Mesothelial cell of epicardium (in vitro differentiated cells): Measurements from ENCODE around the gene BEST3. TPM values are rescaled to one million over a fixed set of nuclear protein-coding genes. Genes with fewer than 3 reads are reported as not detected.
"Not testable (repeated sequence)": the region's sequence is repeated elsewhere in the genome, so short reads cannot be mapped to it uniquely, and the experiment has no call there.

Experiments used
- DNase-seq, 2 experiments: peaks; one replicate each; pipeline ENCODE4 v3.0.0; 2021; ENCODE audit warnings: low spot score in 2 of 2; ENCODE audit not compliant: unreplicated experiment in 2 of 2
- H3K27ac Mint-ChIP-seq: 2 replicates; pipeline ENCODE4 v1.8.0; 2021; ENCODE audit warnings: mixed read lengths
- H3K27me3 Mint-ChIP-seq: 2 replicates; pipeline ENCODE4 v1.8.0; 2021; ENCODE audit warnings: low read depth, mixed read lengths
- H3K36me3 Mint-ChIP-seq: 2 replicates; pipeline ENCODE4 v1.8.0; 2021; ENCODE audit warnings: mixed read lengths
- H3K4me1 Mint-ChIP-seq: 2 replicates; pipeline ENCODE4 v1.8.0; 2021; ENCODE audit warnings: mixed read lengths
- H3K4me3 Mint-ChIP-seq: 2 replicates; pipeline ENCODE4 v1.8.0; 2021; ENCODE audit warnings: mild to moderate bottlenecking, moderate library complexity, mixed read lengths
- H3K9me3 Mint-ChIP-seq: 2 replicates; pipeline ENCODE4 v1.8.0; 2021; ENCODE audit warnings: mixed read lengths
- CTCF ChIP-seq: fragments of 200-600 bp; sonication (generic); IDR thresholded peaks from one replicate; pipeline ENCODE4 v1.5.0; 2021; ENCODE audit warnings: antibody characterized with exemption; ENCODE audit not compliant: unreplicated experiment
- total RNA-seq: library from RNA; stranded (reverse); gene quantifications from 3 replicates; pipeline ENCODE4 v1.2.1, GENCODE V29; 2021

Gene BEST3
- total RNA-seq, 1 donor from 2014 or later, result 0.11 TPM

DNA sequence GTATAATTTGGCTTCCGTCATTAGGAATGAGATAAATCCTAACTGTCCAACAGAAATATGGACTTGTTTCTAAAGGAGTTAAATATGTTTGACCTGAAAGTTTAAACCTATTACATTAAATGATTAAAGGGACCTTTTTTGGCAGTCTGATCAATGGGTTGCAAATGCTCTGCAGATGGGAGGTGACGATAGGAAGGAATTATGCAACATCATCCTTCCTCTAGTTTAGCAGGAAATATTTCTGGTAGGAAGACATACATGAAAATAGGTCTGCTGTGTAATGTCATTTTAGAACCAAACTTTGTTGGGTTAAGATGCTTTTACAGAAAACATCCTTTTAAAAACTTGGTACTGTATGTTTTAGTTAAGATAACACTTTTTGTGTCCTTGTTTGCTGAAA, 91.0 kb downstream of the BEST3 start:
- TF ChIP-seq CTCF, result no peak
- no peak for DNase-seq
- peaks cover 8% of the 10 kb centered on the region for H3K36me3 Mint-ChIP-seq
- no peaks in the 10 kb centered on the region for H3K4me1 Mint-ChIP-seq
- no peaks in the 10 kb centered on the region for H3K9me3 Mint-ChIP-seq
- H3K27me3 Mint-ChIP-seq, result peaks cover 9% of the 10 kb centered on the region
- H3K4me3 Mint-ChIP-seq, result no peak overlapping the region
- H3K27ac Mint-ChIP-seq, result no peak overlapping the region

- not testable (repeated sequence) for H3K9me3 Mint-ChIP-seq, H3K4me1 Mint-ChIP-seq, DNase-seq, H3K27me3 Mint-ChIP-seq, H3K4me3 Mint-ChIP-seq, H3K27ac Mint-ChIP-seq
- peaks cover 31% of the 10 kb centered on the region for H3K36me3 Mint-ChIP-seq
These were observed 94.8 kb downstream of the BEST3 start for GRCh38 chr12:69604275-69604674.

Other genes with a start within 250 kb of the BEST3 start
- 46.1 to 49.2 TPM (median 47.8 TPM) in 3 replicates for gene FRS2, start 228.9 kb downstream of the BEST3 start, total RNA-seq
- 215 to 223 TPM (median 220 TPM) in 3 replicates for gene CCT2, start 113.8 kb downstream of the BEST3 start, total RNA-seq
- gene LRRC10, start 88.4 kb downstream of the BEST3 start, total RNA-seq, result not detected in 3 replicates
- gene RAB3IP, start 39.6 kb upstream of the BEST3 start, total RNA-seq, result 28.0 to 34.2 TPM (median 28.5 TPM) in 3 replicates
- 0.16 to 0.18 TPM (median 0.18 TPM) in 3 replicates for gene MYRFL, start 125.9 kb upstream of the BEST3 start, total RNA-seq